Measurements from ENCODE around the gene KCNF1. TPM values are rescaled to one million over a fixed set of nuclear protein-coding genes. Genes with fewer than 3 reads are reported as not detected.

The KCNF1 gene
- total and polyA plus RNA-seq, 2 experiments from 2014 or later: 0.67 to 0.87 TPM

GRCh38 chr2:10935953-10936942 lies 24.5 kb downstream of the KCNF1 start:
- Histone ChIP-seq H3K36me3 (replicated peaks; ENCODE audit: insufficient read depth, low read depth) (no peaks in the 10 kb centered on the region), H3K27ac (peak overlapping the region; percentile 89), H3K79me2 (no peaks in the 10 kb centered on the region), H4K20me1 (ENCODE audit: insufficient read depth, poor library complexity, severe bottlenecking) (no peaks in the 10 kb centered on the region), H2AFZ (no peak overlapping the region), H3K9me2 (replicated peaks; ENCODE audit: insufficient read depth) (no peaks in the 10 kb centered on the region), H3K9me3 (ENCODE audit: low read depth) (no peaks in the 10 kb centered on the region), H3K27me3 (no peaks in the 10 kb centered on the region), H3K4me2 (peak overlapping the region; percentile 40), H3K4me3 (no peak overlapping the region), H3K4me1 (ENCODE audit: insufficient read depth) (peaks cover 20% of the 10 kb centered on the region)
- DNase-seq (ENCODE audit: low spot score): peak; percentile 82
- WGBS (ENCODE audit: low lambda C conversion rate, missing lambda C conversion rate): 59% methylated on average over 17 of the region's 17 CpGs
- TF ChIP-seq EZH2 (IDR thresholded peaks at IDR 0.05; ENCODE audit: borderline replicate concordance) (no peak), CTCF (IDR thresholded peaks at IDR 0.05; ENCODE audit: poor library complexity) (no peak), EZH2phosphoT487 (IDR thresholded peaks at IDR 0.05; ENCODE audit: low read depth, severe bottlenecking, unreplicated experiment) (no peak)

GRCh38 chr2:10939058-10939457 lies 27.3 kb downstream of the KCNF1 start:
- H3K36me3 ChIP-seq (replicated peaks; ENCODE audit: insufficient read depth, low read depth): no peaks in the 10 kb centered on the region
- peaks cover 20% of the 10 kb centered on the region for H3K4me1 ChIP-seq (ENCODE audit: insufficient read depth)
- DNase-seq (ENCODE audit: low spot score): no peak
- TF ChIP-seq EZH2 (IDR thresholded peaks at IDR 0.05; ENCODE audit: borderline replicate concordance) (no peak), CTCF (IDR thresholded peaks at IDR 0.05; ENCODE audit: poor library complexity) (no peak), EZH2phosphoT487 (IDR thresholded peaks at IDR 0.05; ENCODE audit: low read depth, severe bottlenecking, unreplicated experiment) (no peak)
- no peak overlapping the region for H3K4me3 ChIP-seq
- no peak overlapping the region for H3K27ac ChIP-seq
- H2AFZ ChIP-seq: no peak overlapping the region
- no peaks in the 10 kb centered on the region for H3K79me2 ChIP-seq
- H4K20me1 ChIP-seq (ENCODE audit: insufficient read depth, poor library complexity, severe bottlenecking): no peaks in the 10 kb centered on the region
- no peaks in the 10 kb centered on the region for H3K9me3 ChIP-seq (ENCODE audit: low read depth)
- no peak overlapping the region for H3K4me2 ChIP-seq
- no peaks in the 10 kb centered on the region for H3K27me3 ChIP-seq
- WGBS (ENCODE audit: low lambda C conversion rate, missing lambda C conversion rate): 100% methylated on average over 3 of the region's 3 CpGs
- H3K9me2 ChIP-seq (replicated peaks; ENCODE audit: insufficient read depth): no peaks in the 10 kb centered on the region

- DNase-seq (ENCODE audit: low spot score): no peak
- Histone ChIP-seq H3K4me1 (ENCODE audit: insufficient read depth) (peaks cover 17% of the 10 kb centered on the region), H3K4me2 (no peak overlapping the region), H3K36me3 (replicated peaks; ENCODE audit: insufficient read depth, low read depth) (no peaks in the 10 kb centered on the region), H3K4me3 (no peak overlapping the region), H3K9me2 (replicated peaks; ENCODE audit: insufficient read depth) (no peaks in the 10 kb centered on the region), H3K9me3 (ENCODE audit: low read depth) (no peaks in the 10 kb centered on the region), H4K20me1 (ENCODE audit: insufficient read depth, poor library complexity, severe bottlenecking) (no peaks in the 10 kb centered on the region), H3K27me3 (no peaks in the 10 kb centered on the region), H3K79me2 (no peaks in the 10 kb centered on the region), H2AFZ (no peak overlapping the region), H3K27ac (no peak overlapping the region)
- TF ChIP-seq EZH2 (IDR thresholded peaks at IDR 0.05; ENCODE audit: borderline replicate concordance) (no peak), CTCF (IDR thresholded peaks at IDR 0.05; ENCODE audit: poor library complexity) (no peak), EZH2phosphoT487 (IDR thresholded peaks at IDR 0.05; ENCODE audit: low read depth, severe bottlenecking, unreplicated experiment) (no peak)
- 85% methylated on average over 2 of the region's 2 CpGs for WGBS (ENCODE audit: low lambda C conversion rate, missing lambda C conversion rate)
Measured at GRCh38 chr2:10940596-10940995, 28.9 kb downstream of the KCNF1 start.
